ENCODE results near the gene RAB24.
"Not testable (repeated sequence)": the region's sequence is repeated elsewhere in the genome, so short reads cannot be mapped to it uniquely, and the experiment has no call there.

The RAB24 gene

GRCh38 chr5:177303121-177303924 is at the start of gene RAB24, which contains the start of gene PRELID1:
RAB24 (minus strand) TSS chr5:177303719; CDS start chr5:177303288, 431 bp downstream.
PRELID1 (plus strand) TSS chr5:177303799; CDS start chr5:177303986, 187 bp downstream.
- DNase-seq (ENCODE audit: low spot score): peak; percentile 97

GRCh38 chr5:177353093-177353492 is 49.6 kb upstream of the RAB24 start:
- DNase-seq (ENCODE audit: low spot score): no peak

GRCh38 chr5:177351392-177352329 is 48.1 kb upstream of the RAB24 start, which contains the start of gene LMAN2:
LMAN2 (minus strand) TSS chr5:177351668; CDS start chr5:177351647, 21 bp downstream.
- DNase-seq (ENCODE audit: low spot score): peak; percentile 98

GRCh38 chr5:177350776-177351391 is 47.4 kb upstream of the RAB24 start:
- no peak for DNase-seq (ENCODE audit: low spot score)

GRCh38 chr5:177349762-177350161 is 46.2 kb upstream of the RAB24 start:
- DNase-seq (ENCODE audit: low spot score): no peak

GRCh38 chr5:177349362-177349647 is 45.8 kb upstream of the RAB24 start:
- no peak for DNase-seq (ENCODE audit: low spot score)

GRCh38 chr5:177347699-177348098 is 44.2 kb upstream of the RAB24 start:
- no peak for DNase-seq (ENCODE audit: low spot score)

- DNase-seq (ENCODE audit: low spot score): no peak
These were observed 43.3 kb upstream of the RAB24 start for GRCh38 chr5:177346820-177347219.

GRCh38 chr5:177344891-177345290 is 41.4 kb upstream of the RAB24 start:
- no peak for DNase-seq (ENCODE audit: low spot score)

GRCh38 chr5:177343777-177344176 is 40.3 kb upstream of the RAB24 start:
- no peak for DNase-seq (ENCODE audit: low spot score)

- DNase-seq (ENCODE audit: low spot score): not testable (repeated sequence)
These were observed 39.5 kb upstream of the RAB24 start for GRCh38 chr5:177343000-177343399.

- no peak for DNase-seq (ENCODE audit: low spot score)
These were observed 35.7 kb upstream of the RAB24 start for GRCh38 chr5:177339107-177339638.

- no peak for DNase-seq (ENCODE audit: low spot score)
These were observed 35.0 kb upstream of the RAB24 start for GRCh38 chr5:177338251-177339106.

- no peak for DNase-seq (ENCODE audit: low spot score)
These were observed 33.3 kb upstream of the RAB24 start for GRCh38 chr5:177336603-177337494.

- no peak for DNase-seq (ENCODE audit: low spot score)
These were observed 32.6 kb upstream of the RAB24 start for GRCh38 chr5:177336112-177336511.

GRCh38 chr5:177335701-177336065 is 32.2 kb upstream of the RAB24 start:
- no peak for DNase-seq (ENCODE audit: low spot score)

GRCh38 chr5:177334781-177335700 is 31.5 kb upstream of the RAB24 start:
- no peak for DNase-seq (ENCODE audit: low spot score)

- DNase-seq (ENCODE audit: low spot score): no peak
These were observed 30.6 kb upstream of the RAB24 start for GRCh38 chr5:177334155-177334551.
